Activated CD4-positive, alpha-beta memory T cell treated with anti-CD3 and anti-CD28 coated beads, Interleukin-2, amount 10 ng/mL, durations not matched to agents 7 days and 5 days (primary cell): ENCODE measurements around the gene SDR39U1. TPM values are rescaled to one million over a fixed set of nuclear protein-coding genes. Genes with fewer than 3 reads are reported as not detected.
A peak's percentile ranks its signal among the peaks of the same experiment; 100 is the strongest.

Source experiments
- CTCF ChIA-PET: fragments of 350-600 bp; sonication (Branson Sonifier 250); formaldehyde crosslinking; loops from one replicate; lab custom pipeline; 2021; ENCODE audit warnings: antibody characterized with exemption, inconsistent platforms; lab: Charles Lee
- POLR2A ChIA-PET: fragments of 350-600 bp; sonication (Branson Sonifier 250); formaldehyde crosslinking; loops from one replicate; lab custom pipeline; 2021; ENCODE audit warnings: antibody characterized with exemption; lab: Charles Lee
- DNase-seq: peaks from one replicate; pipeline ENCODE4 v3.0.0-alpha.2; 2020
- H3K27ac Mint-ChIP-seq: one replicate; pipeline ENCODE4 v1.8.0; 2021; ENCODE audit warnings: mild to moderate bottlenecking, mixed read lengths
- H3K27me3 Mint-ChIP-seq: one replicate; pipeline ENCODE4 v1.8.0; 2021; ENCODE audit warnings: mixed read lengths
- H3K36me3 Mint-ChIP-seq: one replicate; pipeline ENCODE4 v1.8.0; 2021; ENCODE audit warnings: low read depth, mixed read lengths
- H3K4me1 Mint-ChIP-seq: one replicate; pipeline ENCODE4 v1.8.0; 2021; ENCODE audit warnings: mixed read lengths
- H3K4me3 Mint-ChIP-seq: one replicate; pipeline ENCODE4 v1.8.0; 2021; ENCODE audit warnings: mild to moderate bottlenecking, mixed read lengths
- H3K9me3 Mint-ChIP-seq: one replicate; pipeline ENCODE4 v1.8.0; 2021; ENCODE audit warnings: mixed read lengths
- total RNA-seq, 2 experiments: library from RNA; stranded (reverse); gene quantifications; one replicate each; pipeline ENCODE4 v1.2.3, GENCODE V29; 2021

SDR39U1 gene
- total RNA-seq, 2 experiments from 2014 or later, result 38.5 to 41.6 TPM

- no peaks in the 10 kb centered on the region for H3K9me3 Mint-ChIP-seq
- H3K27me3 Mint-ChIP-seq, result no peaks in the 10 kb centered on the region
- no peak overlapping the region for H3K27ac Mint-ChIP-seq
- no peak overlapping the region for H3K4me3 Mint-ChIP-seq
- DNase-seq, result peak; percentile 15
- POLR2A ChIA-PET, result interaction anchor here (0.6 to 10.0 kb wide), 28 partner anchors 9 to 317 kb away, joined by 3 to 221 read pairs (median 20); partner anchors contain the start of genes ADCY4, CHMP4A, CIDEB and DCAF11
- H3K36me3 Mint-ChIP-seq, result peaks cover 66% of the 10 kb centered on the region
- CTCF ChIA-PET, result interaction anchor here (0.9 to 12.2 kb wide), 44 partner anchors 7 to 800 kb away, joined by 3 to 494 read pairs (median 6); partner anchors contain the start of genes ADCY4, CIDEB, DCAF11 and DHRS1
- peaks cover 60% of the 10 kb centered on the region for H3K4me1 Mint-ChIP-seq
Observed at GRCh38 chr14:24432259-24433131, 10.1 kb downstream of the SDR39U1 start.

DNA sequence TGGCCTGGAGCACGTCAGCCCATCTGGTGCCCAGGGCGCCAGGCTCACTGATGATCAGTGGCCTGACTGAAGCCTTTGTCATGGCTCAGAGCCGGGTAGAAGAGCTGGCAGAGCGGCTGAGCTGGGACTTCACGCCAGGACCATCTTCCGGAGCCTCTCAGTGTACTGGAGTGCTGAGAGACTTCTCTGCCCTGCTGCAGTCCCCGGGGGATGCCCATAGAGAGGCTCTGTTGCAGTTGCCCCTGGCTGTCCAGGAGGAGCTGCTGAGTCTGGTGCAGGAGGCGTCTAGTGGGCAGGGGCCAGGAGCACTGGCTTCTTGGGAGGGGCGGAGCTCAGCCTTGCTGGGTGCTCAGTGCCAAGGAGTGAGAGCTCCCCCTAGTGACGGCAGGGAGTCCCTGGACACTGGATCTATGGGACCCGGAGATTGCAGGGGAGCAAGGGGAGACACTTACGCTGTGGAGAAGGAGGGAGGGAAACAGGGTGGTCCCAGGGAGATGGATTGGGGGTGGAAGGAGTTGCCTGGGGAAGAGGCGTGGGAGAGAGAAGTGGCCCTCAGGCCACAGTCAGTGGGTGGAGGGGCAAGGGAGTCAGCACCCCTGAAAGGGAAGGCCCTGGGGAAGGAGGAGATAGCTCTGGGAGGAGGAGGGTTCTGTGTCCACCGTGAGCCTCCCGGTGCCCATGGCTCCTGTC lies 10.9 kb downstream of the SDR39U1 start:
- peak; percentile 92 for DNase-seq
- ChIA-PET POLR2A (interaction anchor here (0.9 to 10.0 kb wide), 32 partner anchors 9 to 317 kb away, joined by 3 to 221 read pairs (median 20); partner anchors contain the start of genes ADCY4, CHMP4A, CIDEB and DCAF11), CTCF (interaction anchor here (0.7 to 12.2 kb wide), 50 partner anchors 8 to 799 kb away, joined by 3 to 494 read pairs (median 5); partner anchors contain the start of genes ADCY4, CIDEB, DCAF11 and DHRS1)
- peaks cover 60% of the 10 kb centered on the region for H3K4me1 Mint-ChIP-seq
- H3K27me3 Mint-ChIP-seq, result no peaks in the 10 kb centered on the region
- no peaks in the 10 kb centered on the region for H3K9me3 Mint-ChIP-seq
- peak overlapping the region; percentile 92 for H3K4me3 Mint-ChIP-seq
- H3K36me3 Mint-ChIP-seq, result peaks cover 58% of the 10 kb centered on the region
- peak overlapping the region; percentile 92 for H3K27ac Mint-ChIP-seq

- Mint-ChIP-seq H3K4me1 (peaks cover 63% of the 10 kb centered on the region), H3K36me3 (peaks cover 52% of the 10 kb centered on the region), H3K27ac (peak overlapping the region; percentile 92), H3K9me3 (no peaks in the 10 kb centered on the region), H3K4me3 (peak overlapping the region; percentile 92), H3K27me3 (no peaks in the 10 kb centered on the region)
- DNase-seq, result peak; percentile 60
- POLR2A ChIA-PET, result interaction anchor here (0.7 to 10.0 kb wide), 48 partner anchors 8 to 351 kb away, joined by 3 to 221 read pairs (median 7); partner anchors contain the start of genes ADCY4, CHMP4A, CIDEB and DCAF11
- CTCF ChIA-PET, result interaction anchor here (0.5 to 12.2 kb wide), 53 partner anchors 9 to 798 kb away, joined by 3 to 494 read pairs (median 5); partner anchors contain the start of genes ADCY4, CIDEB, DCAF11 and DHRS1
Observed at GRCh38 chr14:24430682-24431568, 11.7 kb downstream of the SDR39U1 start.

GRCh38 chr14:24430143-24430681 lies 12.4 kb downstream of the SDR39U1 start:
- peak; percentile 68 for DNase-seq
- ChIA-PET CTCF (interaction anchor here (0.5 to 12.2 kb wide), 18 partner anchors 12 to 475 kb away, joined by 3 to 494 read pairs (median 16); partner anchors contain the start of genes ADCY4, CHMP4A, CIDEB and DHRS1), POLR2A (interaction anchor here (0.6 to 10.0 kb wide), 47 partner anchors 8 to 350 kb away, joined by 3 to 221 read pairs (median 7); partner anchors contain the start of genes ADCY4, CHMP4A, CIDEB and DCAF11)
- H3K9me3 Mint-ChIP-seq, result no peaks in the 10 kb centered on the region
- peak overlapping the region; percentile 92 for H3K27ac Mint-ChIP-seq
- no peaks in the 10 kb centered on the region for H3K27me3 Mint-ChIP-seq
- H3K36me3 Mint-ChIP-seq, result peaks cover 45% of the 10 kb centered on the region
- H3K4me3 Mint-ChIP-seq, result peak overlapping the region; percentile 92
- peaks cover 65% of the 10 kb centered on the region for H3K4me1 Mint-ChIP-seq

- H3K27ac Mint-ChIP-seq, result peak within 1 kb of the TSS; percentile 93
- no peaks in the 10 kb centered on the region for H3K27me3 Mint-ChIP-seq
- peaks cover 40% of the 10 kb centered on the region for H3K36me3 Mint-ChIP-seq
- ChIA-PET CTCF (interaction anchor here (0.9 to 12.2 kb wide), 7 partner anchors 13 to 269 kb away, joined by 3 to 494 read pairs (median 54); partner anchors contain the start of genes ADCY4, CHMP4A, CIDEB and IRF9), POLR2A (interaction anchor here (0.6 to 10.0 kb wide), 40 partner anchors 8 to 350 kb away, joined by 3 to 221 read pairs (median 8); partner anchors contain the start of genes ADCY4, CHMP4A, CIDEB and DCAF11)
- peak within 1 kb of the TSS; percentile 92 for H3K4me3 Mint-ChIP-seq
- peaks cover 67% of the 10 kb centered on the region for H3K4me1 Mint-ChIP-seq
- peak; percentile 91 for DNase-seq
- H3K9me3 Mint-ChIP-seq, result no peaks in the 10 kb centered on the region
Observed at GRCh38 chr14:24429395-24430142, 13.0 kb downstream of the SDR39U1 start, which contains the start of the genes CBLN3 and KHNYN. TSS of gene CBLN3 (minus strand) at chr14:24429668. CDS start at chr14:24429054, 614 bp downstream. TSS of gene KHNYN (plus strand) at chr14:24429954. CDS start at chr14:24430731, 777 bp downstream.

DNA sequence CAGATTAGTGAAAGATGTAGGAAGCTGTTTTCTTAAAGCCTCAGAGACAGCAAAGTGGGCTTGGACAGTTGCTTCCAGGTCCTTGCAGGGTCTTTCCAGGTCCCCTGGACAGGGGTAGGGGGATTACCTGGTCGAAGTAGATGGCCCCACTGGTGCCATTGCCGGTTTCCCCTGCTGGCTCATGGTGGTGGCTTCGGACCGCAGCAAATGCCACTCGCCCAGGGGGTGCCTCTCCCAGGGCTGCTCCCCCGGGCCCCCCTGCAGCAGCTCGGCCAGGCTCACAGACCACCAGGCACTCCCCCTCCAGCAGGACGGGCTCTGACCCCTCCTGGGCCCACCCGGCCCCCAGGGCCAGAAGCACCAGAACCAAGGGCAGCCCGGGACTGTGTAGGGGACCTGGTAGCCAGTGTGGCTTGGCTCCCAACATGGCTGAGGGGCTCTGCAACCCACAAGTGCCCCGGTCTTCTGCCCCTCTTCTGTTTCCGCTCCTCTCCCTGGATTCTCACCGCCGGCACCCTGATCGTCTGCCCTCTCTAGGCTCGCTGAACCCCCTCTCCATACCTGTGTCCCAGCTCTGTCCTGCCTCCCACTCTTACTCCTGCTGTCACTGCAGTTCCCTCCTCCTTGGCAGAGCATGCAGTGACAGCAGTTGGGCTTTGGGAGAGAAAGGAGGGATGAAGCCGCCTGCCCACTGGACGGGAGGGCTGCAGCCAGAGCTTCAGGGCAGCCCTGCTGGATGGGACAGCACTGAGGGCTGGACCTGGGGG lies 13.8 kb downstream of the SDR39U1 start:
- no peaks in the 10 kb centered on the region for H3K9me3 Mint-ChIP-seq
- DNase-seq, result no peak
- H3K27ac Mint-ChIP-seq, result peak overlapping the region; percentile 93
- H3K36me3 Mint-ChIP-seq, result peaks cover 36% of the 10 kb centered on the region
- peaks cover 71% of the 10 kb centered on the region for H3K4me1 Mint-ChIP-seq
- POLR2A ChIA-PET, result interaction anchor here (0.8 to 10.0 kb wide), 12 partner anchors 11 to 233 kb away, joined by 3 to 221 read pairs (median 21); partner anchors contain the start of genes ADCY4, DHRS1, LTB4R and LTB4R2
- CTCF ChIA-PET, result interaction anchor here (12.2 kb wide), 1 partner anchor 96 kb away, joined by 494 read pairs; the partner anchor contains the start of genes ADCY4 and RIPK3
- peak overlapping the region; percentile 86 for H3K4me3 Mint-ChIP-seq
- H3K27me3 Mint-ChIP-seq, result no peaks in the 10 kb centered on the region

- Mint-ChIP-seq H3K4me1 (peaks cover 62% of the 10 kb centered on the region), H3K9me3 (no peaks in the 10 kb centered on the region), H3K4me3 (no peak overlapping the region), H3K27me3 (no peaks in the 10 kb centered on the region), H3K27ac (peak overlapping the region; percentile 45), H3K36me3 (peaks cover 26% of the 10 kb centered on the region)
- CTCF ChIA-PET, result interaction anchor here (0.7 to 12.2 kb wide), 2 partner anchors 95 to 119 kb away, joined by 3 to 494 read pairs; partner anchors contain the start of genes ADCY4 and RIPK3
- DNase-seq, result no peak
- POLR2A ChIA-PET, result interaction anchor here (1.0 to 10.0 kb wide), 6 partner anchors 10 to 246 kb away, joined by 3 to 221 read pairs (median 27); partner anchors contain the start of genes ADCY4, SDR39U1 and TINF2
Observed at GRCh38 chr14:24427537-24428508, 14.8 kb downstream of the SDR39U1 start.

GRCh38 chr14:24426912-24427536 lies 15.6 kb downstream of the SDR39U1 start:
- CTCF ChIA-PET, result interaction anchor here (1.0 to 12.2 kb wide), 3 partner anchors 62 to 119 kb away, joined by 3 to 494 read pairs (median 3); partner anchors contain the start of genes ADCY4, CIDEB and RIPK3
- Mint-ChIP-seq H3K4me3 (no peak overlapping the region), H3K36me3 (peaks cover 21% of the 10 kb centered on the region), H3K4me1 (peaks cover 59% of the 10 kb centered on the region), H3K27me3 (no peaks in the 10 kb centered on the region), H3K27ac (peak overlapping the region; percentile 62), H3K9me3 (no peaks in the 10 kb centered on the region)
- DNase-seq, result no peak
- POLR2A ChIA-PET, result interaction anchor here (0.8 to 7.6 kb wide), 5 partner anchors 14 to 291 kb away, joined by 3 to 117 read pairs (median 3); partner anchors contain the start of genes PSME1 and SDR39U1
